IMR-90 (cell line): ENCODE measurements around the gene PLGLB2. TPM values are rescaled to one million over a fixed set of nuclear protein-coding genes. Genes with fewer than 3 reads are reported as not detected.
"Not testable (repeated sequence)": the region's sequence is repeated elsewhere in the genome, so short reads cannot be mapped to it uniquely, and the experiment has no call there.

Experiments used
- ATAC-seq: fragments of 200-7000 bp; cut with Tn5 transposase; 2 replicates; pipeline ENCODE4 v1.9.1; 2020; ENCODE audit warnings: low read depth, mild to moderate bottlenecking, moderate library complexity
- BruUV-seq: library from RNA; stranded (reverse); fragments of 400-500 nt; replicated peaks from 2 replicates; lab custom pipeline; 2021; lab: Mats Ljungman, UMichigan
- CTCF ChIA-PET: fragments of 300-600 bp; formaldehyde crosslinking; extraction: SDS; loops from one replicate; lab custom pipeline; 2021; ENCODE audit warnings: antibody characterized with exemption; lab: Yijun Ruan, JAX
- POLR2A ChIA-PET: fragments of 300-600 bp; sonication (Branson Sonifier 250); formaldehyde crosslinking; loops from one replicate; lab custom pipeline; 2022; ENCODE audit warnings: antibody characterized with exemption; ENCODE audit not compliant: unreplicated experiment; lab: Charles Lee
- DNase-seq: peaks from one replicate; pipeline ENCODE4 v3.0.0; 2013
- H2AFZ ChIP-seq: replicated peaks from 2 replicates; pipeline ENCODE3; 2013; ENCODE audit warnings: low read length, mild to moderate bottlenecking; ENCODE audit not compliant: poor library complexity
- H2AK5ac ChIP-seq: 2 replicates; pipeline ENCODE4 v1.6.1; 2013; ENCODE audit warnings: low read depth, low read length, inconsistent platforms
- H2AK9ac ChIP-seq: replicated peaks from 2 replicates; pipeline ENCODE3; 2013; ENCODE audit warnings: mild to moderate bottlenecking, low read depth, low read length, moderate library complexity; ENCODE audit not compliant: poor library complexity
- H2BK120ac ChIP-seq: 2 replicates; pipeline ENCODE4 v1.6.1; 2013; ENCODE audit warnings: low read depth, low read length, inconsistent platforms
- H2BK15ac ChIP-seq: 3 replicates; pipeline ENCODE4 v1.6.1; 2013; ENCODE audit warnings: low read depth, low read length, inconsistent platforms
- H2BK20ac ChIP-seq: 2 replicates; pipeline ENCODE4 v1.6.1; 2013; ENCODE audit warnings: low read depth, mild to moderate bottlenecking, inconsistent platforms, low read length, moderate library complexity
- H2BK5ac ChIP-seq: 2 replicates; pipeline ENCODE4 v1.6.1; 2013; ENCODE audit warnings: mild to moderate bottlenecking, low read depth, low read length, inconsistent platforms; ENCODE audit not compliant: poor library complexity, severe bottlenecking
- H3K14ac ChIP-seq: replicated peaks from 2 replicates; pipeline ENCODE4 v1.6.1; 2013; ENCODE audit warnings: low read depth, low read length, inconsistent platforms
- H3K18ac ChIP-seq: 2 replicates; pipeline ENCODE4 v1.6.1; 2013; ENCODE audit warnings: low read depth, low read length, control low read depth
- H3K23ac ChIP-seq: 2 replicates; pipeline ENCODE4 v1.6.1; 2013; ENCODE audit warnings: low read depth, low read length, inconsistent platforms
- H3K27ac ChIP-seq: 2 replicates; pipeline ENCODE4 v1.5.1; 2013; ENCODE audit warnings: mild to moderate bottlenecking, control low read depth, low read length; ENCODE audit not compliant: insufficient read depth
- H3K27me3 ChIP-seq: 2 replicates; pipeline ENCODE4 v1.6.1; 2013; ENCODE audit warnings: low read length; ENCODE audit not compliant: control insufficient read depth, insufficient read depth
- H3K36me3 ChIP-seq: 2 replicates; pipeline ENCODE4 v1.6.1; 2013; ENCODE audit warnings: low read length, mixed read lengths; ENCODE audit not compliant: control insufficient read depth, insufficient read depth
- H3K4ac ChIP-seq: 2 replicates; pipeline ENCODE4 v1.6.1; 2013; ENCODE audit warnings: low read depth, low read length, inconsistent platforms
- H3K4me1 ChIP-seq: 2 replicates; pipeline ENCODE4 v1.6.1; 2013; ENCODE audit warnings: low read length, mixed read lengths; ENCODE audit not compliant: control insufficient read depth, insufficient read depth
- H3K4me2 ChIP-seq: 2 replicates; pipeline ENCODE4 v1.6.1; 2013; ENCODE audit warnings: low read depth, mild to moderate bottlenecking, control low read depth, low read length, moderate library complexity
- H3K4me3 ChIP-seq: 2 replicates; pipeline ENCODE4 v1.5.1; 2013; ENCODE audit warnings: low read depth, mild to moderate bottlenecking, control low read depth, low read length, moderate library complexity; ENCODE audit not compliant: insufficient read depth
- H3K56ac ChIP-seq: 2 replicates; pipeline ENCODE4 v1.6.1; 2013; ENCODE audit warnings: low read length, inconsistent platforms; ENCODE audit not compliant: insufficient read depth; ENCODE audit errors: extremely low read depth
- H3K79me1 ChIP-seq, 2 experiments: 2 replicates each; pipeline ENCODE4 v1.6.1; 2013; ENCODE audit warnings: low read length in 2 of 2, inconsistent platforms in 1 of 2, low read depth in 1 of 2
- H3K9ac ChIP-seq: 2 replicates; pipeline ENCODE4 v1.6.1; 2013; ENCODE audit warnings: low read depth, low read length, control low read depth
- H3K9me1 ChIP-seq: 2 replicates; pipeline ENCODE4 v1.6.1; 2013; ENCODE audit warnings: low read length, inconsistent platforms; ENCODE audit not compliant: insufficient read depth
- H3K9me3 ChIP-seq: 2 replicates; pipeline ENCODE4 v1.6.1; 2013; ENCODE audit warnings: low read length; ENCODE audit not compliant: control insufficient read depth, insufficient read depth
- H4K20me1 ChIP-seq: 2 replicates; pipeline ENCODE4 v1.6.1; 2013; ENCODE audit warnings: low read length, inconsistent platforms; ENCODE audit not compliant: insufficient read depth
- H4K5ac ChIP-seq: 2 replicates; pipeline ENCODE4 v1.6.1; 2013; ENCODE audit warnings: mild to moderate bottlenecking, low read depth, low read length, control low read depth
- H4K8ac ChIP-seq, 2 experiments: 2 replicates each; pipeline ENCODE4 v1.6.1; 2013; ENCODE audit warnings: low read depth in 2 of 2, low read length in 2 of 2, control low read depth in 1 of 2, inconsistent platforms in 1 of 2
- H4K91ac ChIP-seq: 2 replicates; pipeline ENCODE4 v1.6.1; 2013; ENCODE audit warnings: low read depth, low read length, inconsistent platforms; ENCODE audit not compliant: insufficient read depth
- WGBS, 2 experiments: methylation state at CpG; one replicate each; pipeline versions ENCODE4 v1.1.5 to v1.1.7; 2013; ENCODE audit warnings: missing lambda C conversion rate in 2 of 2; ENCODE audit not compliant: insufficient read length in 1 of 2; ENCODE audit errors: extremely low coverage in 2 of 2; 5-methylcytosine and 5-hydroxymethylcytosine counted together
- dilution Hi-C: fragments of 300-500 bp; cut with HindIII; formaldehyde crosslinking; loops from one replicate; pipeline ENCODE4 v1.14.3; 2018; ENCODE audit warnings: low sequenced_read_pairs; ENCODE audit not compliant: unreplicated experiment
- in situ Hi-C: fragments of 300-500 bp; cut with MboI; formaldehyde crosslinking; loops from 3 replicates; pipeline ENCODE4 v1.14.3; 2019; ENCODE audit warnings: low sequenced_read_pairs, inconsistent platforms, mixed read lengths
- intact Hi-C: fragments of 100-400 bp; cut with micrococcal nuclease; formaldehyde crosslinking; loops from 2 replicates; pipeline ENCODE4 v1.10.0; 2022
- polyA plus RNA-seq, 3 experiments: library from polyadenylated mRNA; depleted of rRNA; stranded (reverse); fragments of >200 nt; gene quantifications; 2 replicates each; pipeline ENCODE4 v1.2.3, GENCODE V29; 2012; ENCODE audit warnings: low replicate concordance in 1 of 3
- total RNA-seq: library from RNA; depleted of rRNA; stranded (reverse); fragments of >200 nt; gene quantifications from 2 replicates; pipeline ENCODE4 v1.2.3, GENCODE V29; 2012

Gene PLGLB2
- total and polyA plus RNA-seq, 2 of the 4 experiments (the other 2 are of a cell fraction) = 0.72 to 1.3 TPM

DNA sequence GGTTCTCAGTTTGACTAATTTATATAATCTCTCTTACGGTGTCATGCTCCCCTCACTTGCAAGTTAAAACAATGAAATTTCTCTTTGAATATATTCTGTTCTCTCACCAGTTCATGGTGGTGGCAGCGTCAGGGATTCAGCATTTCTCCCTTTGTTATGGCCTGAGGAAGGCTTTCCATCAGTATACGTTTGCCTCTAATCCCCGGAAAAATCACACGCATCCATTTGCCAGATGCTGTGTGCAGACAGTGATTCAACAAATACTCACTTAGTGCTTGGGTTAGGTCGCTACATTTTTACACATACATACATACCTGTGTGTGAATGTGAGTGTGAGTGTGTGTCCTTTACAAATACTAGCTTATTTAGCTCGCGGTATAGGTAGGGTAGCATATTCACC, 637 bp downstream of the PLGLB2 start:
- H2BK20ac ChIP-seq, H3K4me1 ChIP-seq, H3K4me3 ChIP-seq, POLR2A ChIA-PET, H4K20me1 ChIP-seq, H2AK9ac ChIP-seq, H2BK120ac ChIP-seq, in situ Hi-C loops, BruUV-seq, H2AFZ ChIP-seq, H4K91ac ChIP-seq, H3K18ac ChIP-seq, H3K27ac ChIP-seq, intact Hi-C loops, H3K4ac ChIP-seq, DNase-seq, H3K9me1 ChIP-seq, CTCF ChIA-PET, H3K14ac ChIP-seq, H3K23ac ChIP-seq, H3K56ac ChIP-seq, H3K79me1 ChIP-seq, H3K4me2 ChIP-seq, ATAC-seq, H3K9me3 ChIP-seq, H2BK5ac ChIP-seq, H2BK15ac ChIP-seq, dilution Hi-C loops, H3K9ac ChIP-seq, H2AK5ac ChIP-seq, H4K5ac ChIP-seq, H4K8ac ChIP-seq, H3K36me3 ChIP-seq, H3K27me3 ChIP-seq: not testable (repeated sequence)
- WGBS, 2 experiments = no CpG with 5 or more reads among the region's 8 CpGs

GRCh38 chr2:87750560-87750959, 2.7 kb downstream of the PLGLB2 start:
- H2AFZ ChIP-seq, H3K4me2 ChIP-seq, in situ Hi-C loops, H4K8ac ChIP-seq, H2BK5ac ChIP-seq, dilution Hi-C loops, H3K4me1 ChIP-seq, BruUV-seq, H3K9me3 ChIP-seq, DNase-seq, H3K9ac ChIP-seq, POLR2A ChIA-PET, H3K27ac ChIP-seq, H4K20me1 ChIP-seq, H2BK120ac ChIP-seq, intact Hi-C loops, H2AK9ac ChIP-seq, ATAC-seq, H3K23ac ChIP-seq, H3K9me1 ChIP-seq, H3K27me3 ChIP-seq, H2AK5ac ChIP-seq, H2BK15ac ChIP-seq, H4K5ac ChIP-seq, H3K56ac ChIP-seq, H3K4ac ChIP-seq, CTCF ChIA-PET, H3K18ac ChIP-seq, H3K79me1 ChIP-seq, H3K36me3 ChIP-seq, H2BK20ac ChIP-seq, H3K4me3 ChIP-seq, H4K91ac ChIP-seq, H3K14ac ChIP-seq: not testable (repeated sequence)
- WGBS, 2 experiments = no CpG with 5 or more reads among the region's 11 CpGs
